Esophagus muscularis mucosa (tissue), 3 donors: Measurements from ENCODE around the gene PTPRN2.

ENCODE experiments used
- CTCF ChIP-seq, 3 experiments: fragments of 200-600 bp in 2 of 3; fragments of 450-650 bp in 1 of 3; sonication (generic) in 2 of 3; IDR thresholded peaks; one replicate each; pipeline ENCODE4 v1.5.1; 2017 to 2019; ENCODE audit warnings: antibody characterized with exemption in 3 of 3, mild to moderate bottlenecking in 2 of 3, moderate library complexity in 1 of 3
- POLR2AphosphoS5 ChIP-seq, 2 donors: sonication (generic); formaldehyde crosslinking; IDR thresholded peaks; one replicate each; pipeline ENCODE4 v1.6.1; 2017; ENCODE audit warnings: antibody characterized with exemption in 2 of 2

- TF ChIP-seq CTCF (IDR thresholded peaks at IDR 0.05) (no peak), POLR2AphosphoS5 (IDR thresholded peaks at IDR 0.05) (no peak)
These were observed 1020.0 kb downstream of the PTPRN2 start for GRCh38 chr7:157567666-157568065.
